Stomach (tissue), 9 donors: ENCODE data around the gene ACKR3. TPM values are rescaled to one million over a fixed set of nuclear protein-coding genes. Genes with fewer than 3 reads are reported as not detected.

Source experiments
- DNase-seq, 2 donors: peaks; one replicate each; pipeline versions ENCODE4 v3.0.0 to v3.0.0-alpha.2; 2013 to 2019
- H3K27ac ChIP-seq, 5 donors: fragments of 200-600 bp in 4 of 5; sonication (generic) in 4 of 5; one replicate each; pipeline ENCODE4 v1.5.1; 2013 to 2019; ENCODE audit warnings: mild to moderate bottlenecking in 1 of 5, moderate library complexity in 1 of 5
- H3K27me3 ChIP-seq, 3 donors: fragments of 200-600 bp; sonication (generic); one replicate each; pipeline ENCODE4 v1.5.1; 2017 to 2019; ENCODE audit warnings: mixed run types in 1 of 3
- H3K36me3 ChIP-seq, 4 donors: fragments of 200-600 bp; sonication (generic); 1 replicate in 3 of 4; 2 replicates in 1 of 4; pipeline ENCODE4 v1.5.1; 2016 to 2019
- H3K4me1 ChIP-seq, 4 donors: fragments of 200-600 bp; sonication (generic); one replicate each; pipeline ENCODE4 v1.5.1; 2016 to 2019
- H3K4me3 ChIP-seq, 4 donors: fragments of 200-600 bp; sonication (generic) in 3 of 4; one replicate each; pipeline ENCODE4 v1.5.1; 2016 to 2019; ENCODE audit warnings: mild to moderate bottlenecking in 1 of 4
- H3K9me3 ChIP-seq, 4 donors: fragments of 200-600 bp; sonication (generic); one replicate each; pipeline ENCODE4 v1.5.1; 2016 to 2019
- CTCF ChIP-seq, 7 experiments: fragments of 450-650 bp in 4 of 7; fragments of 200-600 bp in 3 of 7; sonication (generic) in 3 of 7; IDR thresholded peaks; one replicate each; pipeline ENCODE4 v1.5.1; 2016 to 2019; ENCODE audit warnings: antibody characterized with exemption in 7 of 7, control low read depth in 2 of 7, mild to moderate bottlenecking in 1 of 7
- EP300 ChIP-seq: sonication (generic); formaldehyde crosslinking; IDR thresholded peaks from one replicate; pipeline ENCODE4 v1.6.1; 2017; ENCODE audit warnings: antibody characterized with exemption
- POLR2A ChIP-seq, 4 donors: fragments of 450-650 bp; IDR thresholded peaks; one replicate each; pipeline ENCODE4 v1.6.1; 2016; ENCODE audit warnings: antibody characterized with exemption in 4 of 4, control low read depth in 2 of 4, mild to moderate bottlenecking in 1 of 4, moderate library complexity in 1 of 4
- POLR2AphosphoS5 ChIP-seq, 3 donors: sonication (generic); formaldehyde crosslinking; IDR thresholded peaks; one replicate each; pipeline ENCODE4 v1.6.1; 2016; ENCODE audit warnings: antibody characterized with exemption in 3 of 3
- WGBS, 5 donors: extraction: QIAGEN DNeasy Blood & Tissue Kit in 3 of 5; methylation state at CpG; one replicate each; pipeline versions ENCODE4 v1.1.5 to v1.1.7; 2013 to 2018; 5-methylcytosine and 5-hydroxymethylcytosine counted together
- intact Hi-C: fragments of 100-400 bp; cut with DNase I; formaldehyde crosslinking; loops from one replicate; pipeline ENCODE4 v1.15.1; 2023; ENCODE audit warnings: low total_unique reads
- polyA plus RNA-seq, 3 donors: library from polyadenylated mRNA; stranded (reverse); fragments of 200-250 nt; gene quantifications; one replicate each; pipeline ENCODE4 v1.2.3, GENCODE V29; 2013
- total RNA-seq, 5 donors: library from RNA; depleted of rRNA; stranded (reverse); fragments of >200 nt; gene quantifications; one replicate each; pipeline versions ENCODE4 v1.1.0 to v1.2.3, GENCODE V29; 2014 to 2016
- donor health status: healthy with polysubstance abuse.
- donor health status: Bipolar disorder and iron deficiency.
- donor health status: healthy.

The ACKR3 gene
- total and polyA plus RNA-seq, 8 donors, result 5.0 to 35.0 (median 10.4) TPM

- H3K4me3 ChIP-seq, result no peak overlapping the region
- DNase-seq, result no peak
- peaks cover 0 to 9% (median 6%) of the 10 kb centered on the region in 4 donors for H3K9me3 ChIP-seq
- no peak overlapping the region for H3K27ac ChIP-seq
- H3K27me3 ChIP-seq, result no peaks in the 10 kb centered on the region
- no peaks in the 10 kb centered on the region for H3K36me3 ChIP-seq
- no peaks in the 10 kb centered on the region for H3K4me1 ChIP-seq
- WGBS, 5 donors, result 27 to 100% (median 88%) methylated on average over 1 of the region's 1 CpG
- intact Hi-C loops, result no loop called here
- no peak for TF ChIP-seq POLR2A (IDR thresholded peaks at IDR 0.05)
- no peak for TF ChIP-seq CTCF (IDR thresholded peaks at IDR 0.05)
Measured at GRCh38 chr2:236555481-236555880, 14.1 kb upstream of the ACKR3 start.

- intact Hi-C loops, result no loop called here
- 42 to 52% (median 47%) methylated on average over 3 of the region's 3 CpGs for WGBS, 5 donors
- no peak for TF ChIP-seq POLR2AphosphoS5 (IDR thresholded peaks at IDR 0.05)
- TF ChIP-seq EP300, result no peak
- TF ChIP-seq POLR2A (IDR thresholded peaks at IDR 0.05), result no peak
- no peak for TF ChIP-seq CTCF (IDR thresholded peaks at IDR 0.05)
- Histone ChIP-seq H3K4me1 (no peaks in the 10 kb centered on the region), H3K27me3 (no peaks in the 10 kb centered on the region), H3K9me3 (peaks cover 0 to 9% (median 6%) of the 10 kb centered on the region in 4 donors), H3K4me3 (no peak overlapping the region), H3K27ac (no peak overlapping the region), H3K36me3 (no peaks in the 10 kb centered on the region)
- DNase-seq, result no peak
Measured at GRCh38 chr2:236557306-236558030, 12.2 kb upstream of the ACKR3 start.

- intact Hi-C loops, result no loop called here
Measured at GRCh38 chr2:236558036-236558435, 11.6 kb upstream of the ACKR3 start.

More at GRCh38 chr2:236558036-236558435, 11.6 kb upstream of the ACKR3 start:
- Histone ChIP-seq H3K4me1 (no peaks in the 10 kb centered on the region), H3K27me3 (no peaks in the 10 kb centered on the region), H3K9me3 (peaks cover 0 to 9% (median 6%) of the 10 kb centered on the region in 4 donors), H3K4me3 (no peak overlapping the region), H3K27ac (no peak overlapping the region), H3K36me3 (no peaks in the 10 kb centered on the region)
- 87 to 90% (median 89%) methylated on average over 11 of the region's 11 CpGs for WGBS, 5 donors
- no peak for DNase-seq
- no peak for TF ChIP-seq CTCF (IDR thresholded peaks at IDR 0.05)
- TF ChIP-seq POLR2A (IDR thresholded peaks at IDR 0.05), result no peak
- no peak for TF ChIP-seq EP300
- no peak for TF ChIP-seq POLR2AphosphoS5 (IDR thresholded peaks at IDR 0.05)
